GM20431 (cell line): Measurements from ENCODE around the gene RRP1B.
"Not testable (repeated sequence)": the region's sequence is repeated elsewhere in the genome, so short reads cannot be mapped to it uniquely, and the experiment has no call there.

ENCODE experiments used
- in situ Hi-C: fragments of 300-500 bp; cut with MseI, MboI; formaldehyde crosslinking; loops from one replicate; pipeline ENCODE4 v1.15.0; 2020; ENCODE audit warnings: low sequenced_read_pairs; ENCODE audit not compliant: unreplicated experiment

RRP1B gene

GRCh38 chr21:43639470-43640353 is 19.6 kb upstream of the RRP1B start:
- in situ Hi-C loops = no loop called here

DNA sequence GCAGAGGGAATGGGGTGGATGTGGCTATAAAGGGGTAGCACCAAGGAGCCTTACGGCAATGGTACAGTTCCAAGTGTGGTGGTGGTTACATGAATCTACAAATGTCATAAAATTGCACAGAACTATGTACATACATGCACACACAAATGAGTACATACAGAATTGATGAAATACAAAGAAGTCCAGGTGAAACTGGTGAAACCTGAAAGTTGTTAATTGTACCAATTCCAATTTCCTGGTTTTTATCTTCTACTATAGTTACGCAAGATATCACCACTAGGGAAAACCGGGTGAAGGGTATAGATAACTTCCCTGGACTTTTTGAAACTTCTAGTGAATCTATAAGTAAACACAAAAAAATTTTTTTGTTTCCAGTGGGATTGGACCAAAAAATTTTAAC is 19.0 kb upstream of the RRP1B start:
- in situ Hi-C loops = no loop called here

GRCh38 chr21:43643193-43643592 is 16.2 kb upstream of the RRP1B start:
- in situ Hi-C loops = no loop called here

DNA sequence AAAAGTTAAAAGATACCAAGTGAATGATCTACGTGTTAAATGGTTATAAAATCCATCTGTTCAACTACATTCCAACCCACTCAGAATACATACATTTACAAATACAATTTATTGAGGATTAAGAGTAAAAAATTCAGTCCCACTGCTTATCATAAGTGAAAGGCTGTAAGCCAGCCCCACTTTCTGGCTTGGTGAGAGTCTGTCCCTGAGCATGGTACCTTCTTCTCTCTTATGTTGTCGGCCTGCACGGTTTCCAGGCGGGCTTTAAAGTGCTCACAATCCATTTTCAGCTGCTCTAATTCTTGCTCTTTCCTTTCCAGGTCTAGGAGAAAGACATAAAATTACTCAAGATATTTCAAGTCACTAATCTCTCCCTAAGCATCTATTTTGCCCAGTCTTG is 15.3 kb upstream of the RRP1B start:
- in situ Hi-C loops = no loop called here

DNA sequence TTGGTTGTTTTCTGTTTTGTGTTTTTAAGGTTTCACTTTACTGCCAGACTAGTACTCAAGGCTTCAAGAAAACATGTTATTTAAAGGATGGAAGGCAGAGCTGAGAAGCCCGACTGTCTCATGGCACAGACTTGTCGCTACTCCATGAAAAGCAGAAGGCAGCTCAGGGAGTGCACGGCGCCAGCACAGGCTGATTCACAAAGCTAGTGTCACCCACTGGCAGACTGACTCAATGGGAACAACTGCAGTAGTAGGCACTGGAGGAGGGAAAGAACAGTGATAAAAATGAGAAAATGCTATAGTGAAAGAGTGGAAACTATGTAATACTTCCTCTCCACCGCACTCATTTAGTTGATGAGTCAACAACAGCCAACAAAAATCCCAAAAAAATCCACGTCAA is 14.8 kb upstream of the RRP1B start:
- in situ Hi-C loops = no loop called here

DNA sequence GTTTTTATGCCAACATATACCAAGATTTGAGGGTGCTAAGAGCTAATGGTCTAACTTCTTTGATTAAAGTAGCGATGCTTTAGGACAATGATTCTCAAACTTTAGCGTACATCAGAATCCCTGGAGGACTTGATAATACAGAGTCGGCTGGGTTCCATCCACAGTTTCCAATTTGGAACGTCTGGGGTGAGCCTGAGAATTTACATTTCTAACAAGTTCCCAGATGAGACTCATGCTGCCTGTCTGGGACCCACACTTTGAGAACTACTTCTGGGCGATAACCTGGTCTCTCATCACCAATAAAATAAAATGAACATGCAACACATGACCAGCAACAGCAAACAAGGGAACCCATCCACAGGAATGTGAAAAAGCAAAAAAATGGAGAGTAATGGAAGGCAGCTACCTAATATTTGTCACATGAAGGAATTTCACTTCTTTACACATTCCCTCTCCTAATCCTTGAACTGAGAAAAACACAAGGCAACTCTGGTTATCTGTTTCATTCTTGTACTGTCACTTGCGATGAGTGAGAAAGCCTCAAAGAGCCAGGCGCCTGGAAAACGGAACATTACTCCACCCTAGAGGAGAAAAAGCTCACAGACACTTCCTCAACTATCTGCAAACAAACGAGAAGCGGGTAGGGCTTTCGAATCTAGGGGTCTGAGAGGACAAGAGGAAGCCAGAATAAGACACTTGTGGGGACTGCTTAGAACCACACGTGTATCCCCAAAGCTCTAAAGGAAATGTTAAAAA is 14.0 kb upstream of the RRP1B start:
- in situ Hi-C loops = no loop called here

GRCh38 chr21:43645976-43646375 is 13.4 kb upstream of the RRP1B start:
- in situ Hi-C loops = no loop called here

DNA sequence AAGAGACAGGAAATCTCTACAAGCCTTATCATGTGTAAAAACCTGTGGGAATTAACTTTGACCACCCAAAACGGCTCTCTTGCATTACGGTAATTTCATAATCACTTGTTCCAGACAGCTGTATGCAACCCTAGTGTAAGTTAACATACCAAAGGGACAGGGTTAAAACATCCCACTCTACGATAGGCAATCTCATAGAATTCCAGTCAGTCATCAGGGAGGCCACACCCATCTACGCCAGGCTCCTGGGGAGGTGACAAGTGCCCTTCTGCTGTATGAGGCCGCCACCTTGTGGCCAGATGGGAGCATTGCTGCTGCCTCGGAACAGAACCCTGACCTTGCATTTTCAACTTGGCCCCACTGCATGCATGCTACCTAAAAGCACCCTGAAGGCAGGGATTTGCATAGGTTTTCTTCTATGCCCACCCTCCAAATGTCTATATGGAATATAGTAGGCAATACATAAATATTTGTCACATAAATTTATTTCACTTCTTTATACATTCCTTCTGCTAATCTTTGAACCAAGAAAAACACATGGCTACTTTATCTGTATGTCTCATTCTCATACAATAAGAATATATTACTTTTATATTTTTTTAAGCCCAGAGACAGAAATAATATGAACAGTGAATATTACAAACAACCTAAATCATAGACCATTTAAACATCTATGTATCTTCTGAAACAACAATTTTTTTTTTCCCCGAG is 12.7 kb upstream of the RRP1B start:
- in situ Hi-C loops = no loop called here

DNA sequence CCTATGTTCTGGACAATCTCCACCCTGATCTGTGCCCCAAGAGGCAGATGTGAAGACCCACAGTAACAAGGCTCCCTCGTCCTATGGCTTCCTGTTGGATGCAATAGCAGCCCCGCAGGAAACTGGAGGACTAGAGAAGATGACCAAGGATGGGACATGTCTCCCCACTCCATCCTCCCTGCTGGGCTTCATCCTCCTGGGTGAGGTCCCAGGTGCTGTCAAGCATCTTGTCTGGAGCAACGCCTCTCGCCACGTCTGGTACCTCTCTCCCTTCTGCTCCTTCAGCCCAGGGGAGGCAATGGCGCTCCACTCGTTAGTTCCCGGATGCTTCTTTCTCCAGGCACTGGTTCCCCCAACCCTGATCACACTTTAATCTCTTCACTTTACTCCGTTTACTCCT is 11.2 kb upstream of the RRP1B start:
- in situ Hi-C loops = no loop called here

DNA sequence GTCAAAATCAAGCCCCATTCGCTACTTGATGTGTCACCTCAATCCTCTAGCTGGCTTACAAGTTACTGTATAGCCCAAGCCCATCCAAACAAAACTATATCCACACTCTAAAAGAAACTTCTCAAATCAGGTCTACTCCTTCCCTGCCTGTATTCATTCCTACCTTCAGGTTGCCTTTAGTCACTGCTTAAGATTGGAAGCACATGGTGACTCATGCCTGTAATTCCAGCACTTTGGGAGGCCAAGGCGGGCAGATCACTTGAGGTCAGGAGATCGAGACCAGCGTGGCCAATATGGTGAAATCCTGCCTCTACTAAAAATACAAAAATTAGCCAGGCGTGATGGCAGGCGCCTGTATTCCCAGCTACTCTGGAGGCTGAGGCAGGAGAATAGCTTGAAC is 7.4 kb upstream of the RRP1B start:
- in situ Hi-C loops = not testable (repeated sequence)

DNA sequence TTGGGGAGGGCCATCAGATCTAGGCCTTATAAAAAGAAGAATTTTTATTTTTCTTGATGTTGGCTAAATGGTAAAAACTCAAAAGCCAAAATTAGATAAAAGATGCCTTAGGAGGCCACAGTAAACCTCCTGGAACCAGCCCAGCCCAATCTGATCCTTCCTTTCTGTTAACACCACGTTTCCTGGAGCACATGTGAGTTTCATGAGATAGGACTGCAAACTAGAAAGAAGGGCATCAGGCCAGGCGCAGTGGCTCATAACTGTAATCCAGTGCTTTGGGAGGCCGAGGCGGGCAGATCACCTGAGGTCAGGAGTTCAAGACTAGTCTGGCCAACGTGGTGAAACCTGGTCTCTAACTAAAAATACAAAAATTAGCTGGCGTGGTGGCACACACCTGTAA is 6.7 kb upstream of the RRP1B start:
- in situ Hi-C loops = no loop called here

DNA sequence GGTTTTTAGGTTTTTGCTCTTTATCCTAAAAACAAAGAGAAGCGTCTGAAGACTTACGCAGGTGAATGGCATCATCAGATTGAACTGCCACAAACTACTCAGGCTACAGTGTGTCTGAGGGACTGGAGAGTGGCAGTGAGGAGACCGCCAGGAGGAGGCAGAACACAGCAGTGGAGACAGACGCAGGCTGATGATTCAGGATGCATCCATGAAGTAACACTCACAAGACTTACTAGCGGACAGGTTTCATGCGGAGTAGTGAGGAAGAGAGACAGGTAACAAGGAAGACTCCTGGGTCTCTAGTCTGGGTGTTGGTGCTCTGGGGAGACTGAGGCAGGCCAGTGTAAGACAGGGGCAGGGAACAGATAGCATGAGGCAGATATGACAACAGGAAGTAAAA is 5.7 kb upstream of the RRP1B start:
- in situ Hi-C loops = no loop called here

- in situ Hi-C loops = no loop called here
These were observed 4.4 kb upstream of the RRP1B start for GRCh38 chr21:43654806-43655489.

DNA sequence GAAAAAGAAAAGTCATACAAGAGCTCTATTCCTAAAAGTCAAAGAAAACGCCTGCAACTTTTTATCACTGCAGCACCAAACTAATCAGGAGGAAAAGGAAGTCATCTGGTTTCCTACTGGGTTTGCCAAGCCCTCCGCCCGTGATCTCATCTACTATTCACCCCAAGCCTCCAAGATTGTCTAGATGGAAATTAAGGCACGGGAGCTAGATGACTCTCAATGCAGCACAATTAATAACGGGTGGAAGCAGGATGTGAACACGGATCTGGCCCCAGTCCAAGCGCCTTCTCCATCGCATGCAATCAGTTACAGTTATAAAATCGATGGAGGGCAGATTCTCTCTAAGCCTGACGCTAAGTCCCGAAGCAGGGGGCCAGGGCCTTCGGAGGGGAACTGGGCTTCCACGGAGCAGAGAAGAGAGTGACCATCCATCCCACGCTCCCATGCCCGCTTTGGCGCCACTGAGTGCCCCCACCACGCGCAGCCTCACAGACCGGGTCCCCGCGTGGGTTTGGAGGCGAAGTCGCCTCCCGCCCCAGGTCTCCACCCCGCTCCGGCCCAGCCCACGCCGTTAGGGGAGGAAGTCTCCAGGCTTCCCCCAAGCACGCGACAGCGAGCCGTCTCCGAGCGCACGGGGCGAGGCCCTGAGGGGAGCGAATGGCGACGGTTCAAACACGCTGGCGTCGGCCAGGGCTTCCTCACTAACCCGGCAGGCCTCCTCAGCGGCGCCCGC is 1.8 kb upstream of the RRP1B start:
- in situ Hi-C loops = no loop called here

DNA sequence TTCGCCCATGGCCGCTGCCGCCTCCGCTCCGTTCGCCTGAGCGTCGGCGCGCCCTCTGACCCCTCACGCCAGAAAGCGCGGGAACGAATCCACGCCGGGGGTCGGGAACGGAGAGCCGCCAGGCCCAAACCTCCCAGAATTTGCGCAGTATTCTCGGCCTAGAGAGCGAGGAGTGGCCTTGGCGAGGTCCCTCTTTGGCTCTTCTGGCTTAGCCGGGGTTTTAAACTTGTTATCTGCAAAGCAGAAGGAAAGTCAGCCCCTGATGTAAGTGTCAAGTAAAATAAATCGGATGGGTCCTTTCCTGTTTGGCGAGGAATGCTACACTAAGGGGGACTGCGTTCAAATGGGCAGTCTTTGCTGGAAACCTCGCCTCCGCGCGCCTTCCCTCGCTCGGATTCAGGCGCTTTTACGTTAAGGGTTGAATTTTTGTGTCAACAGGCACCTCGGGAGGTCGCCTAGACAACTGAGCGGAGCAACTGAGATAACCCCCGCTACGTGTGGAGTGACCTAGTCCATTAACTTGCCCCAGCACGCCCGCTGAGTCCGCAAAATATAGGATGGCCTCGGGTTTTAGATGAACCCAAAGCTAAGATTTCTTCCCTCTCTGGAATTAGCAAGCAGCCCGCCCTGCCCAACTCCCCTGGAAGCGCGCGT is 1.1 kb upstream of the RRP1B start:
- in situ Hi-C loops = no loop called here

GRCh38 chr21:43658769-43659135 is 608 bp upstream of the RRP1B start:
- in situ Hi-C loops = no loop called here

DNA sequence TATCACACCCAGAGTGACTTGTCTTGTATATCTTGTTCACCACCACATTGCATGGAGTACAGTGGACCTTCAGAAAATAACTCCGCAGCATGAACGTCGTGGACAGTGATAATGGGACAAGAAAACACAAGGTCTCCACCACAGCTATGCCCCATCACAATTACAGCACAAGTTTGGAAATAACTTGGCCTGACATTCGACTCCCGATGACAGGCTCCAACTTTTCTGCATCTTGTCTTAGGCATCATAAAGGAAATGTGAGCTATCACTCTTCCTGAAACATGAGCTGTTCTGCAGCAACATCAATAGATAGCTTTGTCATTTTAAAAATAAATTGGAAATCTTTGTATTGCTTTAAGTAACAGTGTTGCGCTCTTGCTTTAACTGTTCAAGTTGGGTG is 2.9 kb downstream of the RRP1B start:
- in situ Hi-C loops = no loop called here

- in situ Hi-C loops = no loop called here
These were observed 3.7 kb downstream of the RRP1B start for GRCh38 chr21:43663033-43663432.

GRCh38 chr21:43664358-43664757 is 5.0 kb downstream of the RRP1B start:
- in situ Hi-C loops = no loop called here
